Activated T-helper 9 cell treated with anti-CD3 and anti-CD28 coated beads, Interleukin-2, amount 50 U/mL, for 16 hours (primary cell): ENCODE results near the gene PRMT2.

Experiments used
- DNase-seq: peaks from one replicate; pipeline ENCODE4 v3.0.0-alpha.2; 2020; ENCODE audit warnings: low read depth

PRMT2 gene

GRCh38 chr21:46641656-46642055 is 6.2 kb downstream of the PRMT2 start:
- DNase-seq: no peak

- DNase-seq: no peak
Measured at GRCh38 chr21:46643379-46644177, 8.1 kb downstream of the PRMT2 start.

GRCh38 chr21:46645840-46646239 is 10.4 kb downstream of the PRMT2 start:
- no peak for DNase-seq

GRCh38 chr21:46646541-46647154 is 11.2 kb downstream of the PRMT2 start:
- DNase-seq: no peak

- no peak for DNase-seq
Measured at GRCh38 chr21:46648539-46648938, 13.1 kb downstream of the PRMT2 start.

- no peak for DNase-seq
Measured at GRCh38 chr21:46649356-46649755, 13.9 kb downstream of the PRMT2 start.

- DNase-seq: no peak
Measured at GRCh38 chr21:46650476-46651098, 15.1 kb downstream of the PRMT2 start.

- DNase-seq: no peak
Measured at GRCh38 chr21:46651121-46651520, 15.6 kb downstream of the PRMT2 start.

GRCh38 chr21:46655230-46655629 is 19.8 kb downstream of the PRMT2 start:
- no peak for DNase-seq

GRCh38 chr21:46656820-46657219 is 21.3 kb downstream of the PRMT2 start:
- DNase-seq: no peak

- no peak for DNase-seq
Measured at GRCh38 chr21:46660505-46660904, 25.0 kb downstream of the PRMT2 start.

- DNase-seq: peak; percentile 41
Measured at GRCh38 chr21:46661211-46661625, 25.7 kb downstream of the PRMT2 start.

GRCh38 chr21:46661642-46662366 is 26.3 kb downstream of the PRMT2 start:
- DNase-seq: no peak

- DNase-seq: no peak
Measured at GRCh38 chr21:46662367-46662654, 26.8 kb downstream of the PRMT2 start.

- no peak for DNase-seq
Measured at GRCh38 chr21:46662765-46663500, 27.5 kb downstream of the PRMT2 start.

- DNase-seq: no peak
Measured at GRCh38 chr21:46663754-46664153, 28.3 kb downstream of the PRMT2 start.

GRCh38 chr21:46664316-46664995 is 29.0 kb downstream of the PRMT2 start:
- DNase-seq: no peak

- no peak for DNase-seq
Measured at GRCh38 chr21:46665566-46665965, 30.1 kb downstream of the PRMT2 start.

- no peak for DNase-seq
Measured at GRCh38 chr21:46666941-46667740, 31.7 kb downstream of the PRMT2 start.

- DNase-seq: no peak
Measured at GRCh38 chr21:46667741-46668380, 32.4 kb downstream of the PRMT2 start.
